A204.1 (cell line): ENCODE measurements around the gene GPS1.

Source experiments
- FAIRE-seq: peaks from 2 replicates; lab custom pipeline; 2012; peaks lifted over from hg19 to GRCh38; lab: Jason Lieb, UNC

GPS1 gene

GRCh38 chr17:82103553-82104451, 52.1 kb downstream of the GPS1 start:
- no peak for FAIRE-seq

GRCh38 chr17:82104797-82105416, 53.2 kb downstream of the GPS1 start:
- no peak for FAIRE-seq

GRCh38 chr17:82105417-82105881, 53.8 kb downstream of the GPS1 start:
- FAIRE-seq, result no peak

GRCh38 chr17:82105882-82106687, 54.4 kb downstream of the GPS1 start:
- no peak for FAIRE-seq

GRCh38 chr17:82106688-82107305, 55.1 kb downstream of the GPS1 start:
- FAIRE-seq, result no peak
